Measurements from ENCODE around the gene MDN1.

DNA sequence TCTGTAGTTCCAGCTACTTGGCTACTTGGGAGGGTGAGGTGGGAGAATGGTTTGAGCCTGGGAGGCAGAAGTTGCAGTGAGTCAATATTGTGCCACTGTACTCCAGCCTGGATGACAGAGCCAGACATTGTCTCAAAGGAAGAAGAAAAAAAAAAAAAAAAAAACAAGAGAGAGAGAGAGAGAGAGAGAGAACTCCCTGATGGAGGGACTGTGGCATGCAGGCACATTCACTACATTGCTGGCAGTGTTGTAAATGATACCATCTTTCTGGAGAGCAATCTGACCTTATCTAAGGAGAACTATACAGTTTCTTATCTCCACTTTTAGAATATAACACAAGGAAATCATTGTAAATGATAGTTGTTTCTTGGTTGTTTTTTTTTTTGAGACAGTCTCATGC, 85.1 kb downstream of the MDN1 start:
- no peak for TF ChIP-seq SNAI2 (CRISPR knock-in tag; IDR thresholded peaks at IDR 0.05)
- TF ChIP-seq, protein P1, sequence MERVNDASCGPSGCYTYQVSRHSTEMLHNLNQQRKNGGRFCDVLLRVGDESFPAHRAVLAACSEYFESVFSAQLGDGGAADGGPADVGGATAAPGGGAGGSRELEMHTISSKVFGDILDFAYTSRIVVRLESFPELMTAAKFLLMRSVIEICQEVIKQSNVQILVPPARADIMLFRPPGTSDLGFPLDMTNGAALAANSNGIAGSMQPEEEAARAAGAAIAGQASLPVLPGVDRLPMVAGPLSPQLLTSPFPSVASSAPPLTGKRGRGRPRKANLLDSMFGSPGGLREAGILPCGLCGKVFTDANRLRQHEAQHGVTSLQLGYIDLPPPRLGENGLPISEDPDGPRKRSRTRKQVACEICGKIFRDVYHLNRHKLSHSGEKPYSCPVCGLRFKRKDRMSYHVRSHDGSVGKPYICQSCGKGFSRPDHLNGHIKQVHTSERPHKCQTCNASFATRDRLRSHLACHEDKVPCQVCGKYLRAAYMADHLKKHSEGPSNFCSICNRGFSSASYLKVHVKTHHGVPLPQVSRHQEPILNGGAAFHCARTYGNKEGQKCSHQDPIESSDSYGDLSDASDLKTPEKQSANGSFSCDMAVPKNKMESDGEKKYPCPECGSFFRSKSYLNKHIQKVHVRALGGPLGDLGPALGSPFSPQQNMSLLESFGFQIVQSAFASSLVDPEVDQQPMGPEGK (CRISPR knock-in tag; IDR thresholded peaks at IDR 0.05; ENCODE audit: borderline replicate concordance): no peak
- TF ChIP-seq, protein P2, sequence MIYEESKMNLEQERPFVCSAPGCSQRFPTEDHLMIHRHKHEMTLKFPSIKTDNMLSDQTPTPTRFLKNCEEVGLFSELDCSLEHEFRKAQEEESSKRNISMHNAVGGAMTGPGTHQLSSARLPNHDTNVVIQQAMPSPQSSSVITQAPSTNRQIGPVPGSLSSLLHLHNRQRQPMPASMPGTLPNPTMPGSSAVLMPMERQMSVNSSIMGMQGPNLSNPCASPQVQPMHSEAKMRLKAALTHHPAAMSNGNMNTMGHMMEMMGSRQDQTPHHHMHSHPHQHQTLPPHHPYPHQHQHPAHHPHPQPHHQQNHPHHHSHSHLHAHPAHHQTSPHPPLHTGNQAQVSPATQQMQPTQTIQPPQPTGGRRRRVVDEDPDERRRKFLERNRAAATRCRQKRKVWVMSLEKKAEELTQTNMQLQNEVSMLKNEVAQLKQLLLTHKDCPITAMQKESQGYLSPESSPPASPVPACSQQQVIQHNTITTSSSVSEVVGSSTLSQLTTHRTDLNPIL (CRISPR knock-in tag; IDR thresholded peaks at IDR 0.05; ENCODE audit: low read depth): no peak
- no peak for TF ChIP-seq RARB (CRISPR knock-in tag; IDR thresholded peaks at IDR 0.05)
